Stimulated activated CD8-positive, alpha-beta memory T cell treated with anti-CD3 and anti-CD28 coated beads, Interleukin-4, amount 100 ng/mL, for 48 hours (primary cell): ENCODE measurements around the gene DNASE1L3.
"Not testable (repeated sequence)": the region's sequence is repeated elsewhere in the genome, so short reads cannot be mapped to it uniquely, and the experiment has no call there.

Source experiments
- DNase-seq: peaks from one replicate; pipeline ENCODE4 v3.0.0-alpha.2; 2020

DNASE1L3 gene

GRCh38 chr3:58210761-58211460 lies at the start of gene DNASE1L3:
Gene DNASE1L3 (minus strand): TSS chr3:58210972. CDS start chr3:58210906, 66 bp downstream.
- DNase-seq, result no peak

- DNase-seq, result peak; percentile 34
Observed at GRCh38 chr3:58260261-58260731, 49.5 kb upstream of the DNASE1L3 start.

GRCh38 chr3:58258392-58259055 lies 47.8 kb upstream of the DNASE1L3 start:
- no peak for DNase-seq

GRCh38 chr3:58256511-58256910 lies 45.7 kb upstream of the DNASE1L3 start:
- no peak for DNase-seq

- DNase-seq, result no peak
Observed at GRCh38 chr3:58256061-58256460, 45.3 kb upstream of the DNASE1L3 start.

- no peak for DNase-seq
Observed at GRCh38 chr3:58254144-58254543, 43.4 kb upstream of the DNASE1L3 start.

GRCh38 chr3:58251631-58252035 lies 40.9 kb upstream of the DNASE1L3 start:
- no peak for DNase-seq

GRCh38 chr3:58250093-58250707 lies 39.4 kb upstream of the DNASE1L3 start:
- no peak for DNase-seq

- no peak for DNase-seq
Observed at GRCh38 chr3:58249358-58250092, 38.8 kb upstream of the DNASE1L3 start.

- no peak for DNase-seq
Observed at GRCh38 chr3:58246148-58247047, 35.6 kb upstream of the DNASE1L3 start.

GRCh38 chr3:58243976-58244585 lies 33.3 kb upstream of the DNASE1L3 start:
- no peak for DNase-seq

GRCh38 chr3:58242860-58243259 lies 32.1 kb upstream of the DNASE1L3 start:
- not testable (repeated sequence) for DNase-seq

- no peak for DNase-seq
Observed at GRCh38 chr3:58242340-58242739, 31.6 kb upstream of the DNASE1L3 start.

- no peak for DNase-seq
Observed at GRCh38 chr3:58241306-58242044, 30.7 kb upstream of the DNASE1L3 start.

- DNase-seq, result no peak
Observed at GRCh38 chr3:58238830-58239229, 28.1 kb upstream of the DNASE1L3 start.

GRCh38 chr3:58237941-58238681 lies 27.3 kb upstream of the DNASE1L3 start:
- DNase-seq, result peak; percentile 71

- peak; percentile 90 for DNase-seq
Observed at GRCh38 chr3:58237238-58237940, 26.6 kb upstream of the DNASE1L3 start, which contains the start of gene ABHD6. Gene ABHD6 (plus strand): TSS chr3:58237792. CDS start chr3:58256587, 18,795 bp downstream.

- no peak for DNase-seq
Observed at GRCh38 chr3:58236527-58237237, 25.9 kb upstream of the DNASE1L3 start.

- no peak for DNase-seq
Observed at GRCh38 chr3:58235970-58236369, 25.2 kb upstream of the DNASE1L3 start.
